BE2C (cell line): ENCODE data around the gene DDIT4L.

Source experiments
- DNase-seq: peaks from one replicate; pipeline ENCODE4 v3.0.0-alpha.2; 2020
- H3K27me3 ChIP-seq: fragments of 250-450 bp; sonication (Bioruptor Pico); 2 replicates; pipeline ENCODE4 v1.5.1; 2020; ENCODE audit warnings: mild to moderate bottlenecking
- H3K36me3 ChIP-seq: fragments of 250-450 bp; sonication (Bioruptor Pico); 2 replicates; pipeline ENCODE4 v1.5.1; 2020; ENCODE audit warnings: mild to moderate bottlenecking
- H3K4me1 ChIP-seq: fragments of 250-450 bp; sonication (Bioruptor Pico); 2 replicates; pipeline ENCODE4 v1.5.1; 2020
- H3K4me3 ChIP-seq: 2 replicates; pipeline ENCODE4 v1.5.1; 2011; ENCODE audit warnings: low read depth, low read length
- H3K9me3 ChIP-seq: fragments of 250-450 bp; sonication (Bioruptor Pico); 2 replicates; pipeline ENCODE4 v1.5.1; 2020
- TF ChIP-seq, protein P1 (sequence below): IDR thresholded peaks from 2 replicates; pipeline ENCODE4 v1.5.1; 2012; ENCODE audit warnings: mild to moderate bottlenecking, low read depth, low read length

The DDIT4L gene

DNA sequence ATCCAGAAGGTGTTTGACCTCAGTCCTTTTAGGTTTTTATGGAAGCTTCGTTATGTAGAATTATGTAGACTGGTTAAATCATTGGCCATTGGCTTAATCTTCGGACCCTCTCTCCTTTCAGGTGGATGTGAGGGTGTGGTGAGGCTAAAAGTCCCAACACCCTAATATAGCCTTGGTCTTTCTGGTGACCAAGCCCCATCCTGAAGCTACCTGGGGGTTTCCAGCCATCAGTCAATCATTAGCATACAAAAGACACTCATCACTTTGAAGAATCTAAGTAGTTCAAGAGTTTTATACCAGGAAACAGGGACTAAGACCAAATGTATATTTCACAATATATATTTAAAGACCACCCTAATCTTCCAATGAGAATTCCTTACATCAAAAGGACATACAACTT is 5.5 kb downstream of the DDIT4L start:
- no peaks in the 10 kb centered on the region for H3K9me3 ChIP-seq
- H3K4me1 ChIP-seq: no peaks in the 10 kb centered on the region
- H3K4me3 ChIP-seq: no peak overlapping the region
- no peak for DNase-seq
- TF ChIP-seq, protein P1, sequence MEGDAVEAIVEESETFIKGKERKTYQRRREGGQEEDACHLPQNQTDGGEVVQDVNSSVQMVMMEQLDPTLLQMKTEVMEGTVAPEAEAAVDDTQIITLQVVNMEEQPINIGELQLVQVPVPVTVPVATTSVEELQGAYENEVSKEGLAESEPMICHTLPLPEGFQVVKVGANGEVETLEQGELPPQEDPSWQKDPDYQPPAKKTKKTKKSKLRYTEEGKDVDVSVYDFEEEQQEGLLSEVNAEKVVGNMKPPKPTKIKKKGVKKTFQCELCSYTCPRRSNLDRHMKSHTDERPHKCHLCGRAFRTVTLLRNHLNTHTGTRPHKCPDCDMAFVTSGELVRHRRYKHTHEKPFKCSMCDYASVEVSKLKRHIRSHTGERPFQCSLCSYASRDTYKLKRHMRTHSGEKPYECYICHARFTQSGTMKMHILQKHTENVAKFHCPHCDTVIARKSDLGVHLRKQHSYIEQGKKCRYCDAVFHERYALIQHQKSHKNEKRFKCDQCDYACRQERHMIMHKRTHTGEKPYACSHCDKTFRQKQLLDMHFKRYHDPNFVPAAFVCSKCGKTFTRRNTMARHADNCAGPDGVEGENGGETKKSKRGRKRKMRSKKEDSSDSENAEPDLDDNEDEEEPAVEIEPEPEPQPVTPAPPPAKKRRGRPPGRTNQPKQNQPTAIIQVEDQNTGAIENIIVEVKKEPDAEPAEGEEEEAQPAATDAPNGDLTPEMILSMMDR: no peak
- H3K36me3 ChIP-seq: no peaks in the 10 kb centered on the region
- H3K27me3 ChIP-seq: no peaks in the 10 kb centered on the region

DNA sequence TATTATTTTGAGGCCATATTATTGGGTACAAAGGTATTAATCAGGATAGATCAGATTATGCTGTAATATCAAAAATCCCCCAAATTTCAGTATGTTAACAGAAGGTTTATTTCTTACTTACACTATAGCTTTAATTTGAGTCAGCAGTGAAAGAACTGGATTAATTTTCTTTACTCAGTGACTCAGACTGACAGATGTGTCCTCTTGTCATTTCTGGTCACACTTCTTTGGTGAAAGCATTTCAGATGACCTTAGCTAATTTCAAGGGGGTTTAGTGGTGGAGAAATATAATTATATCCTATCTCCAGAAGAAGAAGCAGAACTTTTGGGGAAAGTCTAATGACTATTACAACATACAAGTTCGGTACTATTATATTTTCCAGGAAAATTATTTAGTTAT is 12.4 kb downstream of the DDIT4L start:
- TF ChIP-seq, protein P1: no peak
- H3K4me1 ChIP-seq: peaks cover 3% of the 10 kb centered on the region
- H3K36me3 ChIP-seq: no peaks in the 10 kb centered on the region
- no peaks in the 10 kb centered on the region for H3K27me3 ChIP-seq
- DNase-seq: no peak
- no peaks in the 10 kb centered on the region for H3K9me3 ChIP-seq
- H3K4me3 ChIP-seq: no peak overlapping the region

- TF ChIP-seq, protein P1: no peak
Measured at GRCh38 chr4:100177126-100177525, 13.1 kb downstream of the DDIT4L start.

GRCh38 chr4:100175858-100176257 is 14.4 kb downstream of the DDIT4L start:
- Histone ChIP-seq H3K4me3 (no peak overlapping the region), H3K27me3 (no peaks in the 10 kb centered on the region), H3K9me3 (no peaks in the 10 kb centered on the region), H3K36me3 (no peaks in the 10 kb centered on the region), H3K4me1 (peaks cover 3% of the 10 kb centered on the region)
- TF ChIP-seq, protein P1: no peak
- no peak for DNase-seq

More at GRCh38 chr4:100177126-100177525, 13.1 kb downstream of the DDIT4L start:
- peaks cover 3% of the 10 kb centered on the region for H3K4me1 ChIP-seq
- no peaks in the 10 kb centered on the region for H3K36me3 ChIP-seq
- no peak for DNase-seq
- H3K9me3 ChIP-seq: no peaks in the 10 kb centered on the region
- H3K27me3 ChIP-seq: no peaks in the 10 kb centered on the region
- H3K4me3 ChIP-seq: no peak overlapping the region

DNA sequence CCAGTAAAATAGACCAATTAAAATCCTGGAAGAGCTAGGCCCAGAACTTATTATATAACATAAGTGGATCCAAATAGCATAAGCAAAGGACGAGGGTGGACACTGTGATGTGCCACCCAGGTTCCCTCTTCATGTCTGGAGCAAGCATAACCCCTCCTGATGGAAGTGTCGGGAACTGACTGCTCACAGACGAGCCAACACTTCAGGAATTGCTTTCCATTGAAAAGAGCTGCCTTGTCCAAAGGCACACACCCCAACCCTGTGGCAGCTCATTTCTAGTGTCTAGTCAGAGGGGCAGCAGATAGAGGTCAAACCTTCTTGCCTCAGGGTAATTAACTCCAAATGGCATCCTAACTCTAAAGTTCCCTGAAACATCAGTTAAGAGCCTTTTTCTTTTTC is 15.3 kb downstream of the DDIT4L start:
- TF ChIP-seq, protein P1: no peak
- Histone ChIP-seq H3K36me3 (no peaks in the 10 kb centered on the region), H3K4me1 (peaks cover 3% of the 10 kb centered on the region), H3K27me3 (no peaks in the 10 kb centered on the region), H3K9me3 (no peaks in the 10 kb centered on the region), H3K4me3 (no peak overlapping the region)
- DNase-seq: no peak

DNA sequence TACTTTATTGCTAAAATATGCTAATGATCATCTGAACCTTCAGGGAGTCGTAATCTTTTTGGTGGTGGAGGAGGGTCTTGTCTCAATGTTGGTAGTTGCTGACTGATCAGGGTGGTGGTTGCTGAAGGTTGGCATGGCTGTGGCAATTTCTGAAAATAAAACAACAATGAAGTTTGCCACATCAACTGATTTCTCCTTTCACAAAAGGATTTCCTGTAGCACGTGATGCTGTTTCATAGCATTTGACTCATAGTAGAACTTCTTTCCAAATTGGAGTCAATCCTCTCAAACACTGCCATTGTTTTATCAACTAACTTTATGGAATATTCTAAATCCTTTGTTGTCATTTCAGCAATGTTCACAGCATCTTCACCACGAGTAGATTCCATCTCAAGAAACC is 19.3 kb downstream of the DDIT4L start:
- Histone ChIP-seq H3K4me1 (peaks cover 3% of the 10 kb centered on the region; the same call in 1 of the 2 replicates), H3K27me3 (no peaks in the 10 kb centered on the region), H3K4me3 (no peak overlapping the region), H3K9me3 (no peaks in the 10 kb centered on the region), H3K36me3 (no peaks in the 10 kb centered on the region)
- TF ChIP-seq, protein P1: no peak
- no peak for DNase-seq
